Measurements from ENCODE around the gene EFNB2. TPM values are rescaled to one million over a fixed set of nuclear protein-coding genes. Genes with fewer than 3 reads are reported as not detected.

Gene EFNB2
- total RNA-seq, 1 experiment from 2014 or later: 68.0 TPM

- H3K4me3 Mint-ChIP-seq (ENCODE audit: unreplicated experiment): no peak overlapping the region
- H3K27ac Mint-ChIP-seq (ENCODE audit: unreplicated experiment): no peak overlapping the region
- Histone ChIP-seq H3K36me3 (ENCODE audit: control insufficient read depth, insufficient read depth, low read length) (no peaks in the 10 kb centered on the region), H3K4me3 (ENCODE audit: low read depth, low read length) (no peak overlapping the region), H3K9me3 (no peaks in the 10 kb centered on the region), H3K4me1 (peaks cover 15% of the 10 kb centered on the region), H3K27me3 (replicated peaks; ENCODE audit: control insufficient read depth, insufficient read depth, low read length) (no peaks in the 10 kb centered on the region)
- no peaks in the 10 kb centered on the region for H3K9me3 Mint-ChIP-seq (ENCODE audit: unreplicated experiment)
- H3K27me3 Mint-ChIP-seq (ENCODE audit: insufficient read depth, unreplicated experiment): no peaks in the 10 kb centered on the region
- peaks cover 8% of the 10 kb centered on the region for H3K4me1 Mint-ChIP-seq (ENCODE audit: low read depth, unreplicated experiment)
- ChIA-PET CTCF (interaction anchor here (0.7 kb wide), 1 partner anchor 8 kb away, joined by 3 read pairs; no protein-coding TSS in a partner anchor), POLR2A (no interaction called here)
- intact Hi-C loops (cut with micrococcal nuclease; ENCODE audit: unreplicated experiment): no loop called here
- TF ChIP-seq CTCF (IDR thresholded peaks at IDR 0.05; ENCODE audit: insufficient read depth in 1 of 2, low read depth in 1 of 2, low read length in 1 of 2, severe bottlenecking in 1 of 2, unreplicated experiment in 1 of 2): no peak
- no TSS peak for BruUV-seq (replicated peaks)
- DNase-seq: no peak
- no peaks in the 10 kb centered on the region for H3K36me3 Mint-ChIP-seq (ENCODE audit: insufficient read depth, unreplicated experiment)
Measured at GRCh38 chr13:106462710-106463109, 72.8 kb downstream of the EFNB2 start.

- H3K36me3 ChIP-seq (ENCODE audit: control insufficient read depth, insufficient read depth, low read length): no peaks in the 10 kb centered on the region
- intact Hi-C loops (cut with micrococcal nuclease; ENCODE audit: unreplicated experiment): no loop called here
- no peaks in the 10 kb centered on the region for H3K4me1 Mint-ChIP-seq (ENCODE audit: low read depth, unreplicated experiment)
- H3K36me3 Mint-ChIP-seq (ENCODE audit: insufficient read depth, unreplicated experiment): no peaks in the 10 kb centered on the region
- H3K27ac Mint-ChIP-seq (ENCODE audit: unreplicated experiment): no peak overlapping the region
- ChIA-PET CTCF (no interaction called here), POLR2A (no interaction called here)
- H3K9me3 ChIP-seq: no peaks in the 10 kb centered on the region; the same call in 1 of the 2 replicates
- BruUV-seq (replicated peaks): no TSS peak
- H3K4me3 ChIP-seq (ENCODE audit: low read depth, low read length): no peak overlapping the region
- no peak for DNase-seq
- peaks cover 11% of the 10 kb centered on the region for H3K9me3 Mint-ChIP-seq (ENCODE audit: unreplicated experiment)
- no peak overlapping the region for H3K4me3 Mint-ChIP-seq (ENCODE audit: unreplicated experiment)
- H3K4me1 ChIP-seq: no peaks in the 10 kb centered on the region
- TF ChIP-seq CTCF (IDR thresholded peaks at IDR 0.05; ENCODE audit: insufficient read depth in 1 of 2, low read depth in 1 of 2, low read length in 1 of 2, severe bottlenecking in 1 of 2, unreplicated experiment in 1 of 2): no peak
- no peaks in the 10 kb centered on the region for H3K27me3 Mint-ChIP-seq (ENCODE audit: insufficient read depth, unreplicated experiment)
- no peaks in the 10 kb centered on the region for H3K27me3 ChIP-seq (replicated peaks; ENCODE audit: control insufficient read depth, insufficient read depth, low read length)
Measured at GRCh38 chr13:106455777-106456176, 79.7 kb downstream of the EFNB2 start.

GRCh38 chr13:106455190-106455589 lies 80.3 kb downstream of the EFNB2 start:
- no peak for TF ChIP-seq CTCF (IDR thresholded peaks at IDR 0.05; ENCODE audit: insufficient read depth in 1 of 2, low read depth in 1 of 2, low read length in 1 of 2, severe bottlenecking in 1 of 2, unreplicated experiment in 1 of 2)
- H3K4me1 ChIP-seq: no peaks in the 10 kb centered on the region
- H3K36me3 Mint-ChIP-seq (ENCODE audit: insufficient read depth, unreplicated experiment): no peaks in the 10 kb centered on the region
- H3K27ac Mint-ChIP-seq (ENCODE audit: unreplicated experiment): no peak overlapping the region
- ChIA-PET POLR2A (no interaction called here), CTCF (no interaction called here)
- no peak for DNase-seq
- intact Hi-C loops (cut with micrococcal nuclease; ENCODE audit: unreplicated experiment): no loop called here
- no peaks in the 10 kb centered on the region for H3K36me3 ChIP-seq (ENCODE audit: control insufficient read depth, insufficient read depth, low read length)
- BruUV-seq (replicated peaks): no TSS peak
- H3K27me3 Mint-ChIP-seq (ENCODE audit: insufficient read depth, unreplicated experiment): no peaks in the 10 kb centered on the region
- no peaks in the 10 kb centered on the region; the same call in 1 of the 2 replicates for H3K9me3 ChIP-seq
- peaks cover 11% of the 10 kb centered on the region for H3K9me3 Mint-ChIP-seq (ENCODE audit: unreplicated experiment)
- H3K4me3 Mint-ChIP-seq (ENCODE audit: unreplicated experiment): no peak overlapping the region
- H3K4me3 ChIP-seq (ENCODE audit: low read depth, low read length): no peak overlapping the region
- no peaks in the 10 kb centered on the region for H3K4me1 Mint-ChIP-seq (ENCODE audit: low read depth, unreplicated experiment)
- no peaks in the 10 kb centered on the region for H3K27me3 ChIP-seq (replicated peaks; ENCODE audit: control insufficient read depth, insufficient read depth, low read length)

Data from Caco-2 (cell line).